Amygdala (tissue), 56 donors: ENCODE measurements around the gene SLC40A1.

Source experiments
- DNase-seq, 56 donors: peaks; one replicate each; lab custom pipeline; 2025; lab: John Stamatoyannopoulos, UW

Gene SLC40A1

GRCh38 chr2:189542145-189542882, 38.3 kb downstream of the SLC40A1 start:
- DNase-seq: no peak

- DNase-seq: no peak
These were observed 39.0 kb downstream of the SLC40A1 start for GRCh38 chr2:189541591-189541990.

- no peak for DNase-seq
These were observed 40.0 kb downstream of the SLC40A1 start for GRCh38 chr2:189540551-189540950.

GRCh38 chr2:189538402-189538801, 42.2 kb downstream of the SLC40A1 start:
- no peak for DNase-seq

GRCh38 chr2:189536830-189537229, 43.8 kb downstream of the SLC40A1 start:
- DNase-seq: no peak

- DNase-seq: no peak
These were observed 45.4 kb downstream of the SLC40A1 start for GRCh38 chr2:189534854-189535832.

GRCh38 chr2:189533288-189534035, 47.1 kb downstream of the SLC40A1 start:
- no peak for DNase-seq

GRCh38 chr2:189530965-189531637, 49.5 kb downstream of the SLC40A1 start:
- DNase-seq: no peak

GRCh38 chr2:189528617-189529016, 52.0 kb downstream of the SLC40A1 start:
- no peak for DNase-seq

- DNase-seq: no peak
These were observed 52.6 kb downstream of the SLC40A1 start for GRCh38 chr2:189527812-189528592.

- no peak for DNase-seq
These were observed 53.4 kb downstream of the SLC40A1 start for GRCh38 chr2:189527041-189527750.

- no peak for DNase-seq
These were observed 54.3 kb downstream of the SLC40A1 start for GRCh38 chr2:189526241-189526640.

- DNase-seq: no peak
These were observed 55.8 kb downstream of the SLC40A1 start for GRCh38 chr2:189524746-189525145.

GRCh38 chr2:189522435-189523151, 58.0 kb downstream of the SLC40A1 start:
- no peak for DNase-seq

GRCh38 chr2:189521699-189522434, 58.7 kb downstream of the SLC40A1 start:
- no peak for DNase-seq

- DNase-seq: no peak
These were observed 60.8 kb downstream of the SLC40A1 start for GRCh38 chr2:189519631-189520387.
